Thyroid gland (tissue), 4 donors: ENCODE data around the gene CDX1. TPM values are rescaled to one million over a fixed set of nuclear protein-coding genes. Genes with fewer than 3 reads are reported as not detected.

Experiments used
- DNase-seq, 2 donors: peaks; one replicate each; pipeline ENCODE4 v3.0.0-alpha.2; 2019
- H3K27ac ChIP-seq, 3 donors: fragments of 200-600 bp; sonication (generic); 1 replicate in 2 of 3; 2 replicates in 1 of 3; pipeline ENCODE4 v1.5.1; 2016 to 2019; ENCODE audit warnings: mild to moderate bottlenecking in 1 of 3, moderate library complexity in 1 of 3
- H3K27me3 ChIP-seq: fragments of 200-600 bp; sonication (generic); one replicate; pipeline ENCODE4 v1.5.1; 2019
- H3K36me3 ChIP-seq, 2 donors: fragments of 200-600 bp; sonication (generic); one replicate each; pipeline ENCODE4 v1.5.1; 2016 to 2019
- H3K4me1 ChIP-seq, 2 donors: fragments of 200-600 bp; sonication (generic); one replicate each; pipeline ENCODE4 v1.5.1; 2017 to 2019
- H3K4me3 ChIP-seq, 3 donors: fragments of 200-600 bp; sonication (generic); replicated peaks in 1 of 3; 1 replicate in 2 of 3; 2 replicates in 1 of 3; pipeline ENCODE4 v1.5.1; 2016; ENCODE audit warnings: mild to moderate bottlenecking in 1 of 3
- H3K9me3 ChIP-seq: fragments of 200-600 bp; sonication (generic); one replicate; pipeline ENCODE4 v1.5.1; 2017
- POLR2A ChIP-seq, 2 donors: fragments of 450-650 bp; IDR thresholded peaks; one replicate each; pipeline ENCODE4 v1.6.1; 2017; ENCODE audit warnings: antibody characterized with exemption in 2 of 2, mild to moderate bottlenecking in 2 of 2, moderate library complexity in 1 of 2
- WGBS, 2 donors: methylation state at CpG; one replicate each; pipeline ENCODE4 v1.1.5; 2017; 5-methylcytosine and 5-hydroxymethylcytosine counted together
- intact Hi-C: fragments of 100-400 bp; cut with DNase I; formaldehyde crosslinking; loops from one replicate; pipeline ENCODE4 v1.15.1; 2023
- total RNA-seq, 4 donors: library from RNA; depleted of rRNA; stranded (reverse); fragments of >200 nt; gene quantifications; one replicate each; pipeline ENCODE4 v1.2.3, GENCODE V29; 2016
- TF ChIP-seq, protein P1 (sequence below), 6 experiments: fragments of 200-600 bp in 3 of 6; fragments of 450-650 bp in 3 of 6; sonication (generic) in 3 of 6; IDR thresholded peaks; one replicate each; pipeline ENCODE4 v1.5.1; 2016 to 2019; ENCODE audit warnings: antibody characterized with exemption in 6 of 6, mild to moderate bottlenecking in 2 of 6, inconsistent platforms in 1 of 6, moderate library complexity in 1 of 6

CDX1 gene
- total RNA-seq, 4 donors from 2014 or later, result not detected

GRCh38 chr5:150172145-150172544 lies 5.6 kb downstream of the CDX1 start:
- Histone ChIP-seq H3K4me1 (peaks cover 0 to 8% of the 10 kb centered on the region in 2 donors), H3K36me3 (no peaks in the 10 kb centered on the region), H3K9me3 (no peaks in the 10 kb centered on the region), H3K27me3 (peaks cover 3% of the 10 kb centered on the region), H3K4me3 (no peak overlapping the region), H3K27ac (no peak overlapping the region)
- no peak for TF ChIP-seq POLR2A (IDR thresholded peaks at IDR 0.05)
- TF ChIP-seq, protein P1, sequence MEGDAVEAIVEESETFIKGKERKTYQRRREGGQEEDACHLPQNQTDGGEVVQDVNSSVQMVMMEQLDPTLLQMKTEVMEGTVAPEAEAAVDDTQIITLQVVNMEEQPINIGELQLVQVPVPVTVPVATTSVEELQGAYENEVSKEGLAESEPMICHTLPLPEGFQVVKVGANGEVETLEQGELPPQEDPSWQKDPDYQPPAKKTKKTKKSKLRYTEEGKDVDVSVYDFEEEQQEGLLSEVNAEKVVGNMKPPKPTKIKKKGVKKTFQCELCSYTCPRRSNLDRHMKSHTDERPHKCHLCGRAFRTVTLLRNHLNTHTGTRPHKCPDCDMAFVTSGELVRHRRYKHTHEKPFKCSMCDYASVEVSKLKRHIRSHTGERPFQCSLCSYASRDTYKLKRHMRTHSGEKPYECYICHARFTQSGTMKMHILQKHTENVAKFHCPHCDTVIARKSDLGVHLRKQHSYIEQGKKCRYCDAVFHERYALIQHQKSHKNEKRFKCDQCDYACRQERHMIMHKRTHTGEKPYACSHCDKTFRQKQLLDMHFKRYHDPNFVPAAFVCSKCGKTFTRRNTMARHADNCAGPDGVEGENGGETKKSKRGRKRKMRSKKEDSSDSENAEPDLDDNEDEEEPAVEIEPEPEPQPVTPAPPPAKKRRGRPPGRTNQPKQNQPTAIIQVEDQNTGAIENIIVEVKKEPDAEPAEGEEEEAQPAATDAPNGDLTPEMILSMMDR (IDR thresholded peaks at IDR 0.05), result no peak
- intact Hi-C loops, result no loop called here
- 77 to 85% methylated on average over 1 of the region's 1 CpG for WGBS, 2 donors
- no peak for DNase-seq

- H3K9me3 ChIP-seq, result no peaks in the 10 kb centered on the region
- H3K4me3 ChIP-seq, result no peak overlapping the region
- no peaks in the 10 kb centered on the region for H3K36me3 ChIP-seq
- TF ChIP-seq, protein P1 (IDR thresholded peaks at IDR 0.05), result no peak
- TF ChIP-seq POLR2A (IDR thresholded peaks at IDR 0.05), result no peak
- H3K4me1 ChIP-seq, result peaks cover 3 to 9% of the 10 kb centered on the region in 2 donors
- intact Hi-C loops, result no loop called here
- WGBS, 2 donors, result 84 to 88% methylated on average over 4 of the region's 4 CpGs
- no peak overlapping the region for H3K27ac ChIP-seq
- no peak for DNase-seq
- no peaks in the 10 kb centered on the region for H3K27me3 ChIP-seq
Observed at GRCh38 chr5:150172556-150172955, 6.0 kb downstream of the CDX1 start.

GRCh38 chr5:150173161-150173560 lies 6.6 kb downstream of the CDX1 start:
- H3K36me3 ChIP-seq, result no peaks in the 10 kb centered on the region
- DNase-seq, result no peak
- no peak overlapping the region for H3K27ac ChIP-seq
- WGBS, 2 donors, result 92 to 95% methylated on average over 3 of the region's 3 CpGs
- no peak for TF ChIP-seq POLR2A (IDR thresholded peaks at IDR 0.05)
- H3K4me1 ChIP-seq, result peaks cover 6 to 15% of the 10 kb centered on the region in 2 donors
- intact Hi-C loops, result no loop called here
- H3K27me3 ChIP-seq, result no peaks in the 10 kb centered on the region
- no peaks in the 10 kb centered on the region for H3K9me3 ChIP-seq
- no peak overlapping the region for H3K4me3 ChIP-seq

- no peak overlapping the region for H3K27ac ChIP-seq
- no peak overlapping the region for H3K4me3 ChIP-seq
- TF ChIP-seq, protein P1 (IDR thresholded peaks at IDR 0.05), result no peak
- TF ChIP-seq POLR2A (IDR thresholded peaks at IDR 0.05), result no peak
- intact Hi-C loops, result no loop called here
- no peaks in the 10 kb centered on the region for H3K27me3 ChIP-seq
- H3K4me1 ChIP-seq, result peaks cover 6 to 16% of the 10 kb centered on the region in 2 donors
- no peaks in the 10 kb centered on the region for H3K36me3 ChIP-seq
- 92% methylated on average over 6 of the region's 6 CpGs for WGBS, 2 donors
- H3K9me3 ChIP-seq, result no peaks in the 10 kb centered on the region
- DNase-seq, result no peak
Observed at GRCh38 chr5:150174285-150174684, 7.7 kb downstream of the CDX1 start.

- TF ChIP-seq, protein P1 (IDR thresholded peaks at IDR 0.05), result no peak
- no peak for TF ChIP-seq POLR2A (IDR thresholded peaks at IDR 0.05)
- no peaks in the 10 kb centered on the region for H3K27me3 ChIP-seq
- no peak overlapping the region for H3K27ac ChIP-seq
- no peaks in the 10 kb centered on the region for H3K9me3 ChIP-seq
- peaks cover 6 to 22% of the 10 kb centered on the region in 2 donors for H3K4me1 ChIP-seq
- intact Hi-C loops, result no loop called here
- no peak for DNase-seq
- WGBS, 2 donors, result 61 to 82% methylated on average over 1 of the region's 1 CpG
- H3K36me3 ChIP-seq, result no peaks in the 10 kb centered on the region
- H3K4me3 ChIP-seq, result no peak overlapping the region
Observed at GRCh38 chr5:150175076-150175475, 8.5 kb downstream of the CDX1 start.

- no peak overlapping the region for H3K27ac ChIP-seq
- no peaks in the 10 kb centered on the region for H3K9me3 ChIP-seq
- H3K4me1 ChIP-seq, result peaks cover 6 to 26% of the 10 kb centered on the region in 2 donors
- H3K27me3 ChIP-seq, result no peaks in the 10 kb centered on the region
- 69 to 70% methylated on average over 5 of the region's 5 CpGs for WGBS, 2 donors
- no peak overlapping the region for H3K4me3 ChIP-seq
- intact Hi-C loops, result no loop called here
- TF ChIP-seq POLR2A (IDR thresholded peaks at IDR 0.05), result no peak
- TF ChIP-seq, protein P1 (IDR thresholded peaks at IDR 0.05), result peak in 1 of 6 experiments; percentile 14
- DNase-seq, result no peak
- no peaks in the 10 kb centered on the region for H3K36me3 ChIP-seq
Observed at GRCh38 chr5:150175536-150175935, 9.0 kb downstream of the CDX1 start.
